LNCAP (cell line): ENCODE measurements around the gene TMEM39A.

Source experiments
- TF ChIP-seq, protein P1 (sequence below): fragments of 450-650 bp; IDR thresholded peaks from 2 replicates; pipeline ENCODE4 v1.5.1; 2017; ENCODE audit warnings: mild to moderate bottlenecking

The TMEM39A gene

GRCh38 chr3:119420196-119420595 lies 43.2 kb downstream of the TMEM39A start:
- TF ChIP-seq, protein P1, sequence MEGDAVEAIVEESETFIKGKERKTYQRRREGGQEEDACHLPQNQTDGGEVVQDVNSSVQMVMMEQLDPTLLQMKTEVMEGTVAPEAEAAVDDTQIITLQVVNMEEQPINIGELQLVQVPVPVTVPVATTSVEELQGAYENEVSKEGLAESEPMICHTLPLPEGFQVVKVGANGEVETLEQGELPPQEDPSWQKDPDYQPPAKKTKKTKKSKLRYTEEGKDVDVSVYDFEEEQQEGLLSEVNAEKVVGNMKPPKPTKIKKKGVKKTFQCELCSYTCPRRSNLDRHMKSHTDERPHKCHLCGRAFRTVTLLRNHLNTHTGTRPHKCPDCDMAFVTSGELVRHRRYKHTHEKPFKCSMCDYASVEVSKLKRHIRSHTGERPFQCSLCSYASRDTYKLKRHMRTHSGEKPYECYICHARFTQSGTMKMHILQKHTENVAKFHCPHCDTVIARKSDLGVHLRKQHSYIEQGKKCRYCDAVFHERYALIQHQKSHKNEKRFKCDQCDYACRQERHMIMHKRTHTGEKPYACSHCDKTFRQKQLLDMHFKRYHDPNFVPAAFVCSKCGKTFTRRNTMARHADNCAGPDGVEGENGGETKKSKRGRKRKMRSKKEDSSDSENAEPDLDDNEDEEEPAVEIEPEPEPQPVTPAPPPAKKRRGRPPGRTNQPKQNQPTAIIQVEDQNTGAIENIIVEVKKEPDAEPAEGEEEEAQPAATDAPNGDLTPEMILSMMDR = no peak

- TF ChIP-seq, protein P1 = no peak
Observed at GRCh38 chr3:119418641-119419040, 44.8 kb downstream of the TMEM39A start.

GRCh38 chr3:119417771-119418512 lies 45.5 kb downstream of the TMEM39A start:
- TF ChIP-seq, protein P1 = no peak

GRCh38 chr3:119416873-119417272 lies 46.5 kb downstream of the TMEM39A start:
- TF ChIP-seq, protein P1 = no peak

- TF ChIP-seq, protein P1 = no peak
Observed at GRCh38 chr3:119413603-119414280, 49.7 kb downstream of the TMEM39A start.

- TF ChIP-seq, protein P1 = no peak
Observed at GRCh38 chr3:119409844-119410243, 53.6 kb downstream of the TMEM39A start.

GRCh38 chr3:119408243-119408950 lies 55.0 kb downstream of the TMEM39A start:
- TF ChIP-seq, protein P1 = no peak
